Measurements from ENCODE around the gene SORBS2. TPM values are rescaled to one million over a fixed set of nuclear protein-coding genes. Genes with fewer than 3 reads are reported as not detected.

SORBS2 gene
- total RNA-seq, 1 experiment from 2014 or later = 9.7 TPM

- Histone ChIP-seq H4K8ac (replicated peaks; ENCODE audit: insufficient read length, low read depth, low read length) (no peak overlapping the region), H3K79me1 (ENCODE audit: insufficient read depth, low read depth, low read length, poor library complexity, severe bottlenecking) (no peaks in the 10 kb centered on the region)
- WGBS (ENCODE audit: extremely low coverage, insufficient read length, low lambda C conversion rate) = no CpG with 5 or more reads among the region's 3 CpGs
These were observed 249.5 kb downstream of the SORBS2 start for GRCh38 chr4:185562531-185562930.

More at GRCh38 chr4:185562531-185562930, 249.5 kb downstream of the SORBS2 start:
- Histone ChIP-seq H3K79me2 (ENCODE audit: insufficient read depth, low read length) (no peaks in the 10 kb centered on the region), H3K23me2 (ENCODE audit: insufficient read length, low read depth, low read length, poor library complexity, severe bottlenecking) (no peaks in the 10 kb centered on the region), H3K9ac (ENCODE audit: extremely low read depth, insufficient read length, low read length) (no peak overlapping the region), H2BK120ac (ENCODE audit: low read depth, low read length, poor library complexity, severe bottlenecking) (no peak overlapping the region), H3K4me1 (ENCODE audit: insufficient read depth, low read length) (no peaks in the 10 kb centered on the region; the same call in 1 of the 2 replicates), H3K27ac (ENCODE audit: insufficient read length, low read depth, low read length) (no peak overlapping the region), H3K9me3 (ENCODE audit: control insufficient read depth, low read depth, low read length) (no peaks in the 10 kb centered on the region), H4K91ac (ENCODE audit: insufficient read length, low read depth, low read length) (no peak overlapping the region), H3K56ac (ENCODE audit: insufficient read length, low read depth, low read length) (no peak overlapping the region), H2BK20ac (ENCODE audit: low read depth, low read length, poor library complexity, severe bottlenecking) (no peak overlapping the region), H3K27me3 (ENCODE audit: insufficient read depth, low read length) (no peaks in the 10 kb centered on the region), H3K4me2 (ENCODE audit: insufficient read depth, insufficient read length, low read length) (no peak overlapping the region), H3K14ac (ENCODE audit: insufficient read depth, low read length) (no peak overlapping the region), H2BK12ac (ENCODE audit: insufficient read length, low read depth, low read length) (no peak overlapping the region), H3T11ph (ENCODE audit: low read length) (no peak overlapping the region), H2BK5ac (ENCODE audit: insufficient read length, low read length) (no peak overlapping the region), H3K23ac (ENCODE audit: insufficient read length, low read depth, low read length) (no peak overlapping the region), H2AK5ac (ENCODE audit: insufficient read length, low read length) (no peak overlapping the region), H4K5ac (ENCODE audit: insufficient read length, low read depth, low read length) (no peak overlapping the region), H3K18ac (ENCODE audit: insufficient read length, low read depth, low read length) (no peak overlapping the region), H4K20me1 (ENCODE audit: control insufficient read depth, insufficient read depth, insufficient read length) (no peaks in the 10 kb centered on the region), H3K4ac (ENCODE audit: low read depth, low read length) (no peak overlapping the region), H2BK15ac (ENCODE audit: low read depth, low read length) (no peak overlapping the region), H2AFZ (ENCODE audit: low read length) (no peak overlapping the region)
- H3K36me3 Mint-ChIP-seq (ENCODE audit: insufficient read depth in 1 of 3, low read depth in 3 of 3) = peaks cover 6 to 25% (median 8%) of the 10 kb centered on the region in 3 experiments; a peak in 6 of 7 replicates
- H3K27me3 Mint-ChIP-seq (ENCODE audit: low read depth) = peaks cover 2% of the 10 kb centered on the region; the same call in 1 of the 2 replicates
- peaks cover 9 to 10% of the 10 kb centered on the region in 2 experiments; a peak in 3 of 5 replicates for H3K9me3 Mint-ChIP-seq
- no peak for TF ChIP-seq CTCF (conservative IDR thresholded peaks at IDR 0.05)
- H3K27ac Mint-ChIP-seq = no peak overlapping the region
- DNase-seq = no peak
- no peak overlapping the region for H3K4me3 Mint-ChIP-seq
- peaks cover 16 to 32% of the 10 kb centered on the region in 2 experiments for H3K4me1 Mint-ChIP-seq
